GM12878 (cell line): ENCODE data around the gene TTLL4. TPM values are rescaled to one million over a fixed set of nuclear protein-coding genes. Genes with fewer than 3 reads are reported as not detected.

Experiments used
- ATAC-seq: fragments of 200-7000 bp; cut with Tn5 transposase; 3 replicates; pipeline ENCODE4 v1.9.1; 2020; ENCODE audit warnings: mild to moderate bottlenecking, moderate library complexity
- BruUV-seq: library from RNA; stranded (reverse); fragments of 400-500 nt; replicated peaks from 2 replicates; lab custom pipeline; 2021; lab: Mats Ljungman, UMichigan
- CTCF ChIA-PET: fragments of 300-600 bp; sonication (Branson Sonifier 250); formaldehyde crosslinking; extraction: SDS; loops from one replicate; lab custom pipeline; 2021; ENCODE audit warnings: inconsistent platforms; lab: Yijun Ruan, JAX
- POLR2A ChIA-PET: fragments of 350-600 bp; formaldehyde crosslinking; extraction: SDS; loops from one replicate; lab custom pipeline; 2021; ENCODE audit warnings: inconsistent platforms; lab: Charles Lee
- RAD21 ChIA-PET: fragments of 300-600 bp; sonication (Branson Sonifier 250); formaldehyde crosslinking; loops from one replicate; lab custom pipeline; 2023; ENCODE audit warnings: antibody characterized with exemption; ENCODE audit not compliant: unreplicated experiment; lab: Charles Lee
- SMC1A ChIA-PET: fragments of 300-600 bp; sonication (Branson Sonifier 250); formaldehyde crosslinking; loops from one replicate; lab custom pipeline; 2023; ENCODE audit not compliant: unreplicated experiment, uncharacterized antibody; lab: Charles Lee
- DNase-seq: peaks from one replicate; pipeline ENCODE4 v3.0.0-alpha.2; 2011; ENCODE audit warnings: low read depth, low spot score
- FAIRE-seq: peaks from 3 replicates; lab custom pipeline; 2011; peaks lifted over from hg19 to GRCh38; lab: Jason Lieb, UNC
- H2AFZ ChIP-seq: 2 replicates; pipeline ENCODE4 v1.6.0; 2011; ENCODE audit warnings: low read depth, low read length, control low read depth; ENCODE audit not compliant: control insufficient read depth
- H3K27ac ChIP-seq: 2 replicates; pipeline ENCODE4 v1.5.1; 2011; ENCODE audit warnings: control low read depth; ENCODE audit not compliant: control insufficient read depth, insufficient read depth
- H3K27me3 ChIP-seq, 2 experiments: replicated peaks in 1 of 2; 2 replicates each; pipeline versions ENCODE4 v1.6.0 to v1.6.1; 2011; ENCODE audit warnings: low read length in 1 of 2; ENCODE audit not compliant: control insufficient read depth in 2 of 2, insufficient read depth in 2 of 2
- H3K36me3 ChIP-seq, 2 experiments: 2 replicates each; pipeline ENCODE4 v1.5.1; 2011; ENCODE audit warnings: low read length in 1 of 2; ENCODE audit not compliant: control insufficient read depth in 2 of 2, insufficient read depth in 2 of 2
- H3K4me1 ChIP-seq: 2 replicates; pipeline ENCODE4 v1.6.1; 2011; ENCODE audit warnings: mild to moderate bottlenecking, low read length, moderate library complexity, mixed read lengths; ENCODE audit not compliant: control insufficient read depth, insufficient read depth
- H3K4me2 ChIP-seq: 2 replicates; pipeline ENCODE4 v1.6.0; 2011; ENCODE audit warnings: control low read depth; ENCODE audit not compliant: control insufficient read depth, insufficient read depth
- H3K4me3 ChIP-seq: fragments of 200-600 bp; sonication (generic); 2 replicates; pipeline ENCODE4 v1.5.1; 2016
- H3K79me2 ChIP-seq: 2 replicates; pipeline ENCODE4 v1.6.0; 2011; ENCODE audit warnings: low read length; ENCODE audit not compliant: control insufficient read depth, insufficient read depth
- H3K9ac ChIP-seq: 2 replicates; pipeline ENCODE4 v1.8.0; 2011; ENCODE audit warnings: low read length, control low read depth, mixed read lengths; ENCODE audit not compliant: control insufficient read depth, insufficient read depth
- H3K9me3 ChIP-seq: replicated peaks from 3 replicates; pipeline ENCODE4 v1.5.1; 2011; ENCODE audit warnings: mild to moderate bottlenecking, low read length; ENCODE audit not compliant: control insufficient read depth, insufficient read depth
- H4K20me1 ChIP-seq: 2 replicates; pipeline ENCODE4 v1.6.0; 2011; ENCODE audit not compliant: control insufficient read depth, insufficient read depth
- CEBPZ ChIP-seq: fragments of 150-350 bp; IDR thresholded peaks from 2 replicates; pipeline ENCODE4 v1.6.1; 2016; ENCODE audit warnings: low read depth, low read length
- CHD1 ChIP-seq: IDR thresholded peaks from 2 replicates; pipeline ENCODE4 v1.6.1; 2012; ENCODE audit warnings: low read depth, low read length, improper control_type of control experiment
- DPF2 ChIP-seq: fragments of 450-650 bp; IDR thresholded peaks from 2 replicates; pipeline ENCODE4 v1.6.1; 2017; ENCODE audit warnings: mild to moderate bottlenecking
- EP300 ChIP-seq, 2 experiments: fragments of 150-350 bp in 1 of 2; IDR thresholded peaks; 2 replicates each; pipeline ENCODE4 v1.6.1; 2011 to 2012; ENCODE audit warnings: low read depth in 2 of 2, low read length in 2 of 2, borderline replicate concordance in 1 of 2, improper control_type of control experiment in 1 of 2, inconsistent platforms in 1 of 2; ENCODE audit not compliant: control insufficient read depth in 1 of 2
- ETV6 ChIP-seq, 2 experiments: fragments of 450-650 bp in 1 of 2; IDR thresholded peaks in 1 of 2; conservative IDR thresholded peaks in 1 of 2; 2 replicates each; pipeline ENCODE4 v1.6.1; 2014; ENCODE audit warnings: antibody characterized with exemption in 1 of 2, borderline replicate concordance in 1 of 2, low read depth in 1 of 2, mild to moderate bottlenecking in 1 of 2, moderate library complexity in 1 of 2
- HDAC2 ChIP-seq: fragments of 200-600 bp; sonication (generic); IDR thresholded peaks from 2 replicates; pipeline ENCODE4 v1.6.1; 2017
- JUND ChIP-seq: IDR thresholded peaks from 2 replicates; pipeline ENCODE4 v1.6.1; 2012; ENCODE audit warnings: low read depth, mild to moderate bottlenecking, low read length, improper control_type of control experiment, moderate library complexity
- KAT2A ChIP-seq: conservative IDR thresholded peaks from 2 replicates; pipeline ENCODE4 v1.6.1; 2011; ENCODE audit warnings: low read depth, low read length; ENCODE audit not compliant: control insufficient read depth
- KDM1A ChIP-seq: fragments of 200-600 bp; sonication (generic); IDR thresholded peaks from 2 replicates; pipeline ENCODE4 v1.6.1; 2016; ENCODE audit warnings: borderline replicate concordance
- MEF2B ChIP-seq: fragments of 450-650 bp; IDR thresholded peaks from 2 replicates; pipeline ENCODE4 v1.6.1; 2018; ENCODE audit warnings: mild to moderate bottlenecking, moderate library complexity; ENCODE audit not compliant: partially characterized antibody, poor library complexity, severe bottlenecking
- MLLT1 ChIP-seq: fragments of 450-650 bp; IDR thresholded peaks from 2 replicates; pipeline ENCODE4 v1.6.1; 2016; ENCODE audit warnings: mild to moderate bottlenecking
- MTA3 ChIP-seq: IDR thresholded peaks from 2 replicates; pipeline ENCODE4 v1.6.1; 2012; ENCODE audit warnings: low read length, inconsistent platforms, borderline replicate concordance
- NFIC ChIP-seq: IDR thresholded peaks from 2 replicates; pipeline ENCODE4 v1.6.1; 2012; ENCODE audit warnings: low read depth, mild to moderate bottlenecking, inconsistent platforms, low read length, moderate library complexity
- NFYA ChIP-seq: IDR thresholded peaks from 2 replicates; pipeline ENCODE4 v1.6.1; 2011; ENCODE audit warnings: low read depth, mild to moderate bottlenecking, low read length, improper control_type of control experiment, borderline replicate concordance
- POLR2AphosphoS2 ChIP-seq: IDR thresholded peaks from 2 replicates; pipeline ENCODE4 v1.6.1; 2011; ENCODE audit warnings: low read depth, mild to moderate bottlenecking, low read length, improper control_type of control experiment, moderate library complexity
- RB1 ChIP-seq: fragments of 450-650 bp; formaldehyde crosslinking; IDR thresholded peaks from 2 replicates; pipeline ENCODE4 v1.6.1; 2017; ENCODE audit warnings: mild to moderate bottlenecking, borderline replicate concordance
- RELA ChIP-seq: fragments of 450-650 bp; IDR thresholded peaks from 2 replicates; pipeline ENCODE4 v1.8.0; 2014; ENCODE audit warnings: borderline replicate concordance; ENCODE audit not compliant: partially characterized antibody
- SMAD5 ChIP-seq: IDR thresholded peaks from 2 replicates; pipeline ENCODE4 v1.6.1; 2016; ENCODE audit warnings: antibody characterized with exemption, low read depth
- ZBED1 ChIP-seq: IDR thresholded peaks from 2 replicates; pipeline ENCODE4 v1.6.1; 2016; ENCODE audit warnings: borderline replicate concordance
- ZSCAN29 ChIP-seq: fragments of 450-650 bp; IDR thresholded peaks from 2 replicates; pipeline ENCODE4 v1.6.1; 2017; ENCODE audit warnings: mild to moderate bottlenecking, moderate library complexity
- WGBS: methylation state at CpG from one replicate; pipeline ENCODE4 v1.1.6; 2016; ENCODE audit warnings: low lambda C conversion rate; ENCODE audit not compliant: insufficient replicate concordance, insufficient coverage; ENCODE audit errors: missing lambda C conversion rate; 5-methylcytosine and 5-hydroxymethylcytosine counted together
- in situ Hi-C: fragments of 300-500 bp; cut with MboI; formaldehyde crosslinking; loops from 9 replicates; pipeline ENCODE4 v1.14.3; 2018; ENCODE audit warnings: mixed read lengths
- intact Hi-C: fragments of 100-400 bp; cut with micrococcal nuclease; formaldehyde crosslinking; loops from one replicate; pipeline ENCODE4 v1.14.2; 2022; ENCODE audit not compliant: unreplicated experiment
- polyA plus RNA-seq, 11 experiments: library from polyadenylated mRNA; depleted of rRNA in 4 of 11; unstranded in 6 of 11; stranded (reverse) in 5 of 11; fragments of >200 nt; fragmentation: Nextera tagmentation in 4 of 11; fragmentation: Illumina TruSeq in 1 of 11; extraction: Ambion mirVana in 4 of 11; extraction: Trizol in 1 of 11; gene quantifications; 1 replicate in 1 of 11; 2 replicates in 10 of 11; pipeline versions ENCODE4 v1.2.1 to v1.2.3, GENCODE V29; 2011 to 2016; ENCODE audit warnings: inconsistent platforms in 2 of 11, missing spikeins in 2 of 11, low read depth in 1 of 11
- total RNA-seq, 4 experiments: library from RNA; depleted of rRNA in 3 of 4; stranded (reverse); fragments of >200 nt in 3 of 4; fragmentation: Illumina TruSeq in 1 of 4; extraction: Trizol in 1 of 4; gene quantifications; 2 replicates each; pipeline versions ENCODE4 v1.2.1 to v1.2.3, GENCODE V29; 2013 to 2021

TTLL4 gene
- total and polyA plus RNA-seq, 10 of the 15 experiments (the other 5 are each of a cell fraction or from before 2014, with no cell fraction given), result 16.6 to 63.1 (median 32.9) TPM

DNA sequence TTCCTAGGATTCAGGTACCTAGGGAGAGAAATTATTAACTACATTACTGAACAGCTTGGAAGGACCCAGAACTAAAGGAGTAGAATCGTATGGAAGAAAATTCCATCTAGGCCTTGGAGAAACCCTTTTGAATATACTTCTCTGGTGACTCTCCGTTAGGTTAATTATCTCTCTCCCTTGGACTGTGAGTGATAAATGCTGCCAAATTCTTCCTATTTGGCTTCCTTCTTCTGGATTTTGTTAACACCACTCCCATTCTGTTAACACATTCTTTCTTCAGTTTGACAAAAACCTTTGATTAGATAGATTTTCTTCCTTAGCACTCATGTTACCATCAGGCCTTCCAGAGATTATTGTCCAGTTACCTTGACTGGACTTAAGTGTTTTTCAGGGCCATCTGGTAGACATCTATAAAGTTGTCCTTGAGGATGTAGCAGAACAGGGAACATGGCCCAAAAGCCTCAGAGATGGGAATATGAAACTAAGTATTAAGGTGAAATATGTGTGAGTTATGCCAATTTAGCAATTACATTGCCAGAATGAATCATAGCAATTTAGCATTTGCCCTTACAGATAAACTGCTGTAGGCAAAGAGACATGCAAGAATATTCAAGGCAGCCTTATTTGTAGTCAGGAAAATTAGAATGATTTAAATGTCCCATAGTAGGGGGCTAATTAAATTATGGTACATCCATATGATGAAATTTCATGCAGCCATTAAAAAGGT is 78.1 kb downstream of the TTLL4 start (continued):
- TF ChIP-seq HDAC2, result no peak
- no peak for TF ChIP-seq ZBED1
- TF ChIP-seq MTA3, result no peak
- TF ChIP-seq POLR2AphosphoS2, result no peak

GRCh38 chr2:218792433-218792832 is 81.8 kb downstream of the TTLL4 start:
- Histone ChIP-seq H3K4me3 (no peak overlapping the region), H3K79me2 (no peaks in the 10 kb centered on the region), H3K27ac (no peak overlapping the region), H4K20me1 (no peaks in the 10 kb centered on the region), H3K27me3 (no peaks in the 10 kb centered on the region), H3K9me3 (no peaks in the 10 kb centered on the region), H3K36me3 (no peaks in the 10 kb centered on the region), H3K9ac (no peak overlapping the region), H3K4me2 (no peak overlapping the region), H3K4me1 (no peaks in the 10 kb centered on the region), H2AFZ (no peak overlapping the region)
- RAD21 ChIA-PET, result no interaction called here
- in situ Hi-C loops, result no loop called here
- CTCF ChIA-PET, result no interaction called here
- DNase-seq (no peak), ATAC-seq (no peak), FAIRE-seq (no peak)
- intact Hi-C loops, result no loop called here
- BruUV-seq, result no TSS peak
- SMC1A ChIA-PET, result no interaction called here
- POLR2A ChIA-PET, result no interaction called here
- WGBS, result 35% methylated on average over 1 of the region's 1 CpG
- TF ChIP-seq KDM1A (no peak), NFIC (no peak), SMAD5 (no peak), JUND (no peak), MEF2B (no peak), CHD1 (no peak), RELA (no peak), KAT2A (no peak), DPF2 (no peak), RB1 (no peak), NFYA (no peak), ZSCAN29 (no peak), EP300 (IDR thresholded peaks at IDR 0.05; ENCODE audit: borderline replicate concordance in 1 of 2, control insufficient read depth in 1 of 2, low read depth in 2 of 2, low read length in 2 of 2) (no peak), CEBPZ (no peak), ETV6 (conservative IDR thresholded peaks at IDR 0.05 in 1 of 2, IDR thresholded peaks at IDR 0.05 in 1 of 2; ENCODE audit: borderline replicate concordance in 1 of 2, low read depth in 1 of 2) (no peak), MLLT1 (no peak)
